GM12872 (cell line): ENCODE measurements around the gene ACP3.

Source experiments
- CTCF ChIP-seq: IDR thresholded peaks from 3 replicates; pipeline ENCODE4 v1.5.1; 2011; ENCODE audit warnings: low read depth, mild to moderate bottlenecking, low read length, moderate library complexity; ENCODE audit not compliant: insufficient read depth

The ACP3 gene

GRCh38 chr3:132378846-132379245 lies 61.6 kb downstream of the ACP3 start:
- no peak for TF ChIP-seq CTCF

- no peak for TF ChIP-seq CTCF
These were observed 63.7 kb downstream of the ACP3 start for GRCh38 chr3:132380920-132381319.

- TF ChIP-seq CTCF = no peak
These were observed 64.2 kb downstream of the ACP3 start for GRCh38 chr3:132381348-132381944.

GRCh38 chr3:132382267-132382666 lies 65.1 kb downstream of the ACP3 start:
- no peak for TF ChIP-seq CTCF

- TF ChIP-seq CTCF = no peak
These were observed 65.5 kb downstream of the ACP3 start for GRCh38 chr3:132382688-132383194.

GRCh38 chr3:132386259-132386658 lies 69.1 kb downstream of the ACP3 start:
- no peak for TF ChIP-seq CTCF

DNA sequence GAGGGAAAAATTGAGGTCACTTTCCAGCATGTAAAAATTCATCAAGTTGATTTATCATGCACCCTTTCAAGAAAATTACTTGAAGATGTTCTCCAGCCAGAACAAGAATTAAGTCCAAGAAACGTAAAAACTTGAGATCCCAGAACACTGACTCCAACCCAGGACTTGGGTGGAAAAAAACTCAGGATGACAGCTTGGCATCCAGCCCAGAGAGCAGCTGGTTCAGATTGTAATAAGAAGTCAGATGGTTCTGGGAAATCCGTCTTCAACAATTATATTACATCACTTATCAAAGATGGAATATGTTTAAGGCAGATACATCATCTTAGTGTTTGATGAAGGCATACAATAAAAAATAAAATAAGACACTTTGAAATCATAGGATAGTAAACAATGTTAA lies 77.1 kb downstream of the ACP3 start:
- TF ChIP-seq CTCF = no peak
